Measurements from ENCODE around the gene DAPK1. TPM values are rescaled to one million over a fixed set of nuclear protein-coding genes. Genes with fewer than 3 reads are reported as not detected.

DAPK1 gene
- total and polyA plus RNA-seq, 3 experiments from 2014 or later: 3.7 to 4.3 TPM; not detected in 1

- Mint-ChIP-seq H3K4me3 (no peak overlapping the region), H3K36me3 (no peaks in the 10 kb centered on the region), H3K27ac (no peak overlapping the region), H3K9me3 (no peaks in the 10 kb centered on the region), H3K27me3 (no peaks in the 10 kb centered on the region), H3K4me1 (no peaks in the 10 kb centered on the region)
- Histone ChIP-seq H3K27ac (ENCODE audit: low read depth, low read length) (no peak overlapping the region), H3K9me3 (ENCODE audit: low read length) (no peaks in the 10 kb centered on the region), H3K4me3 (ENCODE audit: low read length) (no peak overlapping the region), H3K36me3 (ENCODE audit: insufficient read depth, low read length) (no peaks in the 10 kb centered on the region), H3K4me1 (ENCODE audit: insufficient read depth, low read length) (no peaks in the 10 kb centered on the region), H3K27me3 (ENCODE audit: insufficient read depth, low read length, poor library complexity, severe bottlenecking) (no peaks in the 10 kb centered on the region)
- POLR2A ChIA-PET: no interaction called here
- no peak for DNase-seq
- CTCF ChIA-PET: no interaction called here
Observed at GRCh38 chr9:87584326-87584725, 86.7 kb downstream of the DAPK1 start.

- no peak overlapping the region for H3K27ac ChIP-seq (ENCODE audit: low read depth, low read length)
- DNase-seq: no peak
- no peaks in the 10 kb centered on the region for H3K36me3 ChIP-seq (ENCODE audit: insufficient read depth, low read length)
- H3K4me3 ChIP-seq (ENCODE audit: low read length): no peak overlapping the region
- Mint-ChIP-seq H3K27ac (no peak overlapping the region), H3K27me3 (no peaks in the 10 kb centered on the region), H3K4me1 (no peaks in the 10 kb centered on the region), H3K36me3 (no peaks in the 10 kb centered on the region), H3K4me3 (no peak overlapping the region), H3K9me3 (peaks cover 0 to 4% (median 0%) of the 10 kb centered on the region in 5 donors)
- no peaks in the 10 kb centered on the region for H3K27me3 ChIP-seq (ENCODE audit: insufficient read depth, low read length, poor library complexity, severe bottlenecking)
- H3K9me3 ChIP-seq (ENCODE audit: low read length): no peaks in the 10 kb centered on the region
- H3K4me1 ChIP-seq (ENCODE audit: insufficient read depth, low read length): no peaks in the 10 kb centered on the region
- POLR2A ChIA-PET: no interaction called here
- CTCF ChIA-PET: no interaction called here
Observed at GRCh38 chr9:87585123-87585855, 87.6 kb downstream of the DAPK1 start.

GRCh38 chr9:87586731-87587355 lies 89.2 kb downstream of the DAPK1 start:
- POLR2A ChIA-PET: no interaction called here
- Histone ChIP-seq H3K9me3 (ENCODE audit: low read length) (no peaks in the 10 kb centered on the region), H3K4me3 (ENCODE audit: low read length) (no peak overlapping the region), H3K27me3 (ENCODE audit: insufficient read depth, low read length, poor library complexity, severe bottlenecking) (no peaks in the 10 kb centered on the region), H3K36me3 (ENCODE audit: insufficient read depth, low read length) (no peaks in the 10 kb centered on the region), H3K4me1 (ENCODE audit: insufficient read depth, low read length) (no peaks in the 10 kb centered on the region), H3K27ac (ENCODE audit: low read depth, low read length) (no peak overlapping the region)
- Mint-ChIP-seq H3K27me3 (no peaks in the 10 kb centered on the region), H3K36me3 (no peaks in the 10 kb centered on the region), H3K9me3 (peaks cover 0 to 4% (median 0%) of the 10 kb centered on the region in 5 donors), H3K27ac (no peak overlapping the region), H3K4me3 (no peak overlapping the region), H3K4me1 (no peaks in the 10 kb centered on the region)
- DNase-seq: no peak
- CTCF ChIA-PET: no interaction called here

- ChIA-PET POLR2A (no interaction called here), CTCF (no interaction called here)
- Mint-ChIP-seq H3K36me3 (no peaks in the 10 kb centered on the region), H3K4me1 (no peaks in the 10 kb centered on the region), H3K27ac (no peak overlapping the region), H3K9me3 (peaks cover 0 to 4% (median 0%) of the 10 kb centered on the region in 5 donors), H3K27me3 (no peaks in the 10 kb centered on the region), H3K4me3 (no peak overlapping the region)
- H3K27ac ChIP-seq (ENCODE audit: low read depth, low read length): no peak overlapping the region
- no peak overlapping the region for H3K4me3 ChIP-seq (ENCODE audit: low read length)
- no peaks in the 10 kb centered on the region for H3K4me1 ChIP-seq (ENCODE audit: insufficient read depth, low read length)
- no peaks in the 10 kb centered on the region for H3K9me3 ChIP-seq (ENCODE audit: low read length)
- DNase-seq: no peak
- no peaks in the 10 kb centered on the region for H3K36me3 ChIP-seq (ENCODE audit: insufficient read depth, low read length)
- H3K27me3 ChIP-seq (ENCODE audit: insufficient read depth, low read length, poor library complexity, severe bottlenecking): no peaks in the 10 kb centered on the region
Observed at GRCh38 chr9:87587356-87587745, 89.7 kb downstream of the DAPK1 start.

- no peak overlapping the region for H3K4me3 Mint-ChIP-seq
- no peak overlapping the region for H3K4me3 ChIP-seq (ENCODE audit: low read length)
- H3K9me3 ChIP-seq (ENCODE audit: low read length): no peaks in the 10 kb centered on the region
- ChIA-PET CTCF (no interaction called here), POLR2A (no interaction called here)
- no peaks in the 10 kb centered on the region for H3K4me1 ChIP-seq (ENCODE audit: insufficient read depth, low read length)
- no peak for DNase-seq
- H3K9me3 Mint-ChIP-seq: peaks cover 0 to 5% (median 0%) of the 10 kb centered on the region in 5 donors
- no peak overlapping the region for H3K27ac ChIP-seq (ENCODE audit: low read depth, low read length)
- no peaks in the 10 kb centered on the region for H3K4me1 Mint-ChIP-seq
- no peaks in the 10 kb centered on the region for H3K36me3 Mint-ChIP-seq
- H3K36me3 ChIP-seq (ENCODE audit: insufficient read depth, low read length): no peaks in the 10 kb centered on the region
- H3K27ac Mint-ChIP-seq: no peak overlapping the region
- H3K27me3 ChIP-seq (ENCODE audit: insufficient read depth, low read length, poor library complexity, severe bottlenecking): no peaks in the 10 kb centered on the region
- no peaks in the 10 kb centered on the region for H3K27me3 Mint-ChIP-seq
Observed at GRCh38 chr9:87587864-87588263, 90.2 kb downstream of the DAPK1 start.

- Mint-ChIP-seq H3K27ac (no peak overlapping the region), H3K4me3 (no peak overlapping the region), H3K9me3 (peaks cover 0 to 5% (median 0%) of the 10 kb centered on the region in 5 donors), H3K4me1 (no peaks in the 10 kb centered on the region), H3K36me3 (no peaks in the 10 kb centered on the region), H3K27me3 (no peaks in the 10 kb centered on the region)
- Histone ChIP-seq H3K4me3 (ENCODE audit: low read length) (no peak overlapping the region), H3K4me1 (ENCODE audit: insufficient read depth, low read length) (no peaks in the 10 kb centered on the region), H3K9me3 (ENCODE audit: low read length) (no peaks in the 10 kb centered on the region), H3K36me3 (ENCODE audit: insufficient read depth, low read length) (no peaks in the 10 kb centered on the region), H3K27ac (ENCODE audit: low read depth, low read length) (no peak overlapping the region), H3K27me3 (ENCODE audit: insufficient read depth, low read length, poor library complexity, severe bottlenecking) (no peaks in the 10 kb centered on the region)
- ChIA-PET POLR2A (no interaction called here), CTCF (no interaction called here)
- DNase-seq: no peak
Observed at GRCh38 chr9:87588339-87588738, 90.7 kb downstream of the DAPK1 start.

GRCh38 chr9:87590996-87591395 lies 93.3 kb downstream of the DAPK1 start:
- Mint-ChIP-seq H3K36me3 (no peaks in the 10 kb centered on the region), H3K4me3 (no peak overlapping the region), H3K27me3 (peaks cover 0 to 4% of the 10 kb centered on the region in 2 donors), H3K9me3 (peaks cover 0 to 5% (median 0%) of the 10 kb centered on the region in 5 donors), H3K4me1 (no peaks in the 10 kb centered on the region), H3K27ac (no peak overlapping the region)
- Histone ChIP-seq H3K27ac (ENCODE audit: low read depth, low read length) (no peak overlapping the region), H3K36me3 (ENCODE audit: insufficient read depth, low read length) (no peaks in the 10 kb centered on the region), H3K4me3 (ENCODE audit: low read length) (no peak overlapping the region), H3K27me3 (ENCODE audit: insufficient read depth, low read length, poor library complexity, severe bottlenecking) (no peaks in the 10 kb centered on the region), H3K9me3 (ENCODE audit: low read length) (no peaks in the 10 kb centered on the region), H3K4me1 (ENCODE audit: insufficient read depth, low read length) (no peaks in the 10 kb centered on the region)
- DNase-seq: no peak
- ChIA-PET CTCF (no interaction called here), POLR2A (no interaction called here)

- no peaks in the 10 kb centered on the region for H3K9me3 ChIP-seq (ENCODE audit: low read length)
- ChIA-PET CTCF (no interaction called here), POLR2A (no interaction called here)
- no peaks in the 10 kb centered on the region for H3K36me3 Mint-ChIP-seq
- peaks cover 0 to 5% (median 0%) of the 10 kb centered on the region in 5 donors for H3K9me3 Mint-ChIP-seq
- no peaks in the 10 kb centered on the region for H3K4me1 ChIP-seq (ENCODE audit: insufficient read depth, low read length)
- DNase-seq: no peak
- no peak overlapping the region for H3K27ac Mint-ChIP-seq
- no peak overlapping the region for H3K4me3 ChIP-seq (ENCODE audit: low read length)
- no peaks in the 10 kb centered on the region for H3K4me1 Mint-ChIP-seq
- H3K27me3 Mint-ChIP-seq: peaks cover 0 to 6% of the 10 kb centered on the region in 2 donors
- no peak overlapping the region for H3K4me3 Mint-ChIP-seq
- no peak overlapping the region for H3K27ac ChIP-seq (ENCODE audit: low read depth, low read length)
- no peaks in the 10 kb centered on the region for H3K36me3 ChIP-seq (ENCODE audit: insufficient read depth, low read length)
- H3K27me3 ChIP-seq (ENCODE audit: insufficient read depth, low read length, poor library complexity, severe bottlenecking): no peaks in the 10 kb centered on the region
Observed at GRCh38 chr9:87592554-87593358, 95.1 kb downstream of the DAPK1 start.

Measured in CD8-positive, alpha-beta memory T cell (primary cell).